GM06990 (cell line): Measurements from ENCODE around the gene KRT6B.

Experiments used
- DNase-seq: peaks from one replicate; pipeline ENCODE4 v3.0.0-alpha.2; 2011; ENCODE audit not compliant: insufficient read length; ENCODE audit errors: extremely low read depth
- H3K27me3 ChIP-seq: replicated peaks from 2 replicates; pipeline ENCODE4 v1.6.0; 2011; ENCODE audit warnings: low read length; ENCODE audit not compliant: control insufficient read depth, insufficient read depth
- H3K36me3 ChIP-seq: 2 replicates; pipeline ENCODE4 v1.5.1; 2011; ENCODE audit warnings: low read length; ENCODE audit not compliant: control insufficient read depth, insufficient read depth
- H3K4me3 ChIP-seq: replicated peaks from 2 replicates; pipeline ENCODE4 v1.5.1; 2011; ENCODE audit warnings: low read depth, mild to moderate bottlenecking, control low read depth, low read length
- TF ChIP-seq, protein P1 (sequence below): IDR thresholded peaks from 2 replicates; pipeline ENCODE4 v1.5.1; 2011; ENCODE audit warnings: low read length, control low read depth, mild to moderate bottlenecking, inconsistent platforms; ENCODE audit not compliant: insufficient read depth, poor library complexity, severe bottlenecking

KRT6B gene

GRCh38 chr12:52439845-52440244 lies 12.1 kb downstream of the KRT6B start:
- Histone ChIP-seq H3K27me3 (peaks cover 5% of the 10 kb centered on the region), H3K36me3 (no peaks in the 10 kb centered on the region), H3K4me3 (no peak overlapping the region)
- TF ChIP-seq, protein P1, sequence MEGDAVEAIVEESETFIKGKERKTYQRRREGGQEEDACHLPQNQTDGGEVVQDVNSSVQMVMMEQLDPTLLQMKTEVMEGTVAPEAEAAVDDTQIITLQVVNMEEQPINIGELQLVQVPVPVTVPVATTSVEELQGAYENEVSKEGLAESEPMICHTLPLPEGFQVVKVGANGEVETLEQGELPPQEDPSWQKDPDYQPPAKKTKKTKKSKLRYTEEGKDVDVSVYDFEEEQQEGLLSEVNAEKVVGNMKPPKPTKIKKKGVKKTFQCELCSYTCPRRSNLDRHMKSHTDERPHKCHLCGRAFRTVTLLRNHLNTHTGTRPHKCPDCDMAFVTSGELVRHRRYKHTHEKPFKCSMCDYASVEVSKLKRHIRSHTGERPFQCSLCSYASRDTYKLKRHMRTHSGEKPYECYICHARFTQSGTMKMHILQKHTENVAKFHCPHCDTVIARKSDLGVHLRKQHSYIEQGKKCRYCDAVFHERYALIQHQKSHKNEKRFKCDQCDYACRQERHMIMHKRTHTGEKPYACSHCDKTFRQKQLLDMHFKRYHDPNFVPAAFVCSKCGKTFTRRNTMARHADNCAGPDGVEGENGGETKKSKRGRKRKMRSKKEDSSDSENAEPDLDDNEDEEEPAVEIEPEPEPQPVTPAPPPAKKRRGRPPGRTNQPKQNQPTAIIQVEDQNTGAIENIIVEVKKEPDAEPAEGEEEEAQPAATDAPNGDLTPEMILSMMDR: no peak
- no peak for DNase-seq

GRCh38 chr12:52439420-52439819 lies 12.5 kb downstream of the KRT6B start:
- Histone ChIP-seq H3K36me3 (no peaks in the 10 kb centered on the region), H3K4me3 (no peak overlapping the region), H3K27me3 (peaks cover 5% of the 10 kb centered on the region)
- no peak for DNase-seq
- TF ChIP-seq, protein P1: no peak

- H3K27me3 ChIP-seq: peaks cover 5% of the 10 kb centered on the region
- TF ChIP-seq, protein P1: no peak
- no peaks in the 10 kb centered on the region for H3K36me3 ChIP-seq
- no peak overlapping the region for H3K4me3 ChIP-seq
- DNase-seq: no peak
Measured at GRCh38 chr12:52438305-52439301, 13.3 kb downstream of the KRT6B start.

DNA sequence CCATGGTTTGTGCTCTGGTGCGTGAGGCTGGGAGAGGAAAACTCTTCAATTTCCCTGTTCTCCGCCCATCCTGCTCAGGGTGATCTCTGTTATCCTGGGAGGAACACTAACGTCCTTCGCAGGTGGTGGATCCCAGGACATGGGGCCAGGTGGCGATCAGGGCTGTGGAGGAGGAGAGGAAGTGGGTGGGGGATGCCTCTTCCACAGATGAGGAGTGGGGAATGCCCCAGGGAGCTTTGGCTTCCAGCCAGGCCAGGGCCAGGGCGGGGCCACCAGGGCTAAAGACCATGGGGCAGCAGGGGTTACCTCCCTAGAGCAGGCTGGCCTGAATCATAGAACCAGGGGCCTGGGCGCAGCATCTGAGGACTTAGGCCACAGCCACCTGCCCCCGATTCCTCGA lies 14.4 kb downstream of the KRT6B start:
- Histone ChIP-seq H3K4me3 (no peak overlapping the region), H3K27me3 (peaks cover under 1% of the 10 kb centered on the region; the same call in 1 of the 2 replicates), H3K36me3 (no peaks in the 10 kb centered on the region)
- TF ChIP-seq, protein P1: no peak
- no peak for DNase-seq

- Histone ChIP-seq H3K36me3 (no peaks in the 10 kb centered on the region), H3K27me3 (no peaks in the 10 kb centered on the region; the same call in 1 of the 2 replicates), H3K4me3 (no peak overlapping the region)
- TF ChIP-seq, protein P1: no peak
- DNase-seq: no peak
Measured at GRCh38 chr12:52436828-52437474, 15.0 kb downstream of the KRT6B start.
